HEK293 (cell line): ENCODE results near the gene RHOT2.

Experiments
- GLIS1 ChIP-seq: fragments of 450-650 bp; formaldehyde crosslinking; IDR thresholded peaks from 2 replicates; pipeline ENCODE4 v1.5.1; 2016; ENCODE audit warnings: missing biosample characterization, missing genetic modification characterization
- GLIS2 ChIP-seq: fragments of 450-650 bp; formaldehyde crosslinking; IDR thresholded peaks from 2 replicates; pipeline ENCODE4 v1.5.1; 2016; ENCODE audit warnings: missing biosample characterization, missing genetic modification characterization
- HOXA7 ChIP-seq: sonication (generic); formaldehyde crosslinking; IDR thresholded peaks from 2 replicates; pipeline ENCODE4 v1.8.1; 2022; ENCODE audit warnings: missing genetic modification reagents, borderline replicate concordance
- KLF10 ChIP-seq: fragments of 450-650 bp; IDR thresholded peaks from 2 replicates; pipeline ENCODE4 v1.5.1; 2018; ENCODE audit warnings: missing biosample characterization, mild to moderate bottlenecking, missing genetic modification characterization
- KLF8 ChIP-seq: fragments of 450-650 bp; formaldehyde crosslinking; IDR thresholded peaks from 2 replicates; pipeline ENCODE4 v1.5.1; 2016; ENCODE audit warnings: missing biosample characterization, missing genetic modification characterization
- REPIN1 ChIP-seq: fragments of 450-650 bp; formaldehyde crosslinking; IDR thresholded peaks from 2 replicates; pipeline ENCODE4 v1.5.1; 2017; ENCODE audit warnings: missing biosample characterization, missing genetic modification characterization, low read depth
- SP3 ChIP-seq: fragments of 450-650 bp; formaldehyde crosslinking; IDR thresholded peaks from 2 replicates; pipeline ENCODE4 v1.5.1; 2016; ENCODE audit warnings: missing biosample characterization, missing genetic modification characterization
- SP7 ChIP-seq: fragments of 450-650 bp; formaldehyde crosslinking; IDR thresholded peaks from 2 replicates; pipeline ENCODE4 v1.5.1; 2016; ENCODE audit warnings: missing biosample characterization, missing genetic modification characterization
- YY1 ChIP-seq: fragments of 450-650 bp; formaldehyde crosslinking; IDR thresholded peaks from 2 replicates; pipeline ENCODE4 v1.5.1; 2018; ENCODE audit warnings: missing biosample characterization, missing genetic modification characterization
- ZFHX2 ChIP-seq: fragments of 450-650 bp; formaldehyde crosslinking; conservative IDR thresholded peaks from 2 replicates; pipeline ENCODE4 v1.5.1; 2016; ENCODE audit warnings: missing biosample characterization, missing genetic modification characterization
- ZNF10 ChIP-seq: fragments of 450-650 bp; formaldehyde crosslinking; IDR thresholded peaks from 2 replicates; pipeline ENCODE4 v1.5.1; 2017; ENCODE audit warnings: missing biosample characterization, missing genetic modification characterization
- ZNF133 ChIP-seq: fragments of 450-650 bp; formaldehyde crosslinking; IDR thresholded peaks from 2 replicates; pipeline ENCODE4 v1.5.1; 2016; ENCODE audit warnings: missing biosample characterization, missing genetic modification characterization
- ZNF169 ChIP-seq: fragments of 450-650 bp; formaldehyde crosslinking; IDR thresholded peaks from 2 replicates; pipeline ENCODE4 v1.5.1; 2016; ENCODE audit warnings: missing biosample characterization, missing genetic modification characterization
- ZNF184 ChIP-seq: fragments of 450-650 bp; IDR thresholded peaks from 2 replicates; pipeline ENCODE4 v1.5.1; 2018; ENCODE audit warnings: missing biosample characterization, mild to moderate bottlenecking, missing genetic modification characterization
- ZNF24 ChIP-seq: fragments of 450-650 bp; formaldehyde crosslinking; IDR thresholded peaks from 2 replicates; pipeline ENCODE4 v1.5.1; 2016; ENCODE audit warnings: missing biosample characterization, missing genetic modification characterization
- ZNF302 ChIP-seq: fragments of 450-650 bp; formaldehyde crosslinking; IDR thresholded peaks from 2 replicates; pipeline ENCODE4 v1.5.1; 2016; ENCODE audit warnings: missing biosample characterization, missing genetic modification characterization, low read depth
- ZNF335 ChIP-seq: fragments of 450-650 bp; formaldehyde crosslinking; conservative IDR thresholded peaks from 2 replicates; pipeline ENCODE4 v1.5.1; 2016; ENCODE audit warnings: missing biosample characterization, missing genetic modification characterization
- ZNF394 ChIP-seq: fragments of 450-650 bp; formaldehyde crosslinking; IDR thresholded peaks from 2 replicates; pipeline ENCODE4 v1.5.1; 2016; ENCODE audit warnings: missing biosample characterization, missing genetic modification characterization, mild to moderate bottlenecking, moderate library complexity, borderline replicate concordance
- ZNF548 ChIP-seq: fragments of 450-650 bp; formaldehyde crosslinking; IDR thresholded peaks from 2 replicates; pipeline ENCODE4 v1.5.1; 2016; ENCODE audit warnings: missing biosample characterization, missing genetic modification characterization
- ZNF585B ChIP-seq: fragments of 450-650 bp; formaldehyde crosslinking; IDR thresholded peaks from 2 replicates; pipeline ENCODE4 v1.5.1; 2016; ENCODE audit warnings: missing biosample characterization, missing genetic modification characterization
- ZNF623 ChIP-seq: fragments of 450-650 bp; formaldehyde crosslinking; IDR thresholded peaks from 2 replicates; pipeline ENCODE4 v1.5.1; 2016; ENCODE audit warnings: missing biosample characterization, missing genetic modification characterization
- ZNF654 ChIP-seq: fragments of 450-650 bp; formaldehyde crosslinking; IDR thresholded peaks from 2 replicates; pipeline ENCODE4 v1.5.1; 2016; ENCODE audit warnings: low read depth, missing biosample characterization, missing genetic modification characterization
- ZNF76 ChIP-seq: fragments of 450-650 bp; formaldehyde crosslinking; IDR thresholded peaks from 2 replicates; pipeline ENCODE4; 2016; ENCODE audit warnings: low read depth, missing biosample characterization, missing genetic modification characterization, borderline replicate concordance
- ZNF777 ChIP-seq: fragments of 450-650 bp; formaldehyde crosslinking; IDR thresholded peaks from 2 replicates; pipeline ENCODE4 v1.5.1; 2017; ENCODE audit warnings: missing biosample characterization, missing genetic modification characterization, borderline replicate concordance
- ZNF791 ChIP-seq: fragments of 450-650 bp; formaldehyde crosslinking; IDR thresholded peaks from 2 replicates; pipeline ENCODE4 v1.5.1; 2016; ENCODE audit warnings: missing biosample characterization, missing genetic modification characterization
- TF ChIP-seq, protein P1 (sequence below): fragments of 450-650 bp; formaldehyde crosslinking; IDR thresholded peaks from 2 replicates; pipeline ENCODE4 v1.5.1; 2016; ENCODE audit warnings: missing biosample characterization, missing genetic modification characterization
- TF ChIP-seq, protein P2 (sequence below): IDR thresholded peaks from 2 replicates; pipeline ENCODE4 v1.6.1; 2011; ENCODE audit warnings: mild to moderate bottlenecking, low read depth, low read length, borderline replicate concordance
- TF ChIP-seq, protein P3 (sequence below): fragments of 450-650 bp; formaldehyde crosslinking; IDR thresholded peaks from 2 replicates; pipeline ENCODE4 v1.5.1; 2016; ENCODE audit warnings: missing biosample characterization, missing genetic modification characterization
- TF ChIP-seq, protein P4 (sequence below): fragments of 450-650 bp; formaldehyde crosslinking; conservative IDR thresholded peaks from 2 replicates; pipeline ENCODE4 v1.5.1; 2016; ENCODE audit warnings: low read depth, missing biosample characterization, missing genetic modification characterization

RHOT2 gene

DNA sequence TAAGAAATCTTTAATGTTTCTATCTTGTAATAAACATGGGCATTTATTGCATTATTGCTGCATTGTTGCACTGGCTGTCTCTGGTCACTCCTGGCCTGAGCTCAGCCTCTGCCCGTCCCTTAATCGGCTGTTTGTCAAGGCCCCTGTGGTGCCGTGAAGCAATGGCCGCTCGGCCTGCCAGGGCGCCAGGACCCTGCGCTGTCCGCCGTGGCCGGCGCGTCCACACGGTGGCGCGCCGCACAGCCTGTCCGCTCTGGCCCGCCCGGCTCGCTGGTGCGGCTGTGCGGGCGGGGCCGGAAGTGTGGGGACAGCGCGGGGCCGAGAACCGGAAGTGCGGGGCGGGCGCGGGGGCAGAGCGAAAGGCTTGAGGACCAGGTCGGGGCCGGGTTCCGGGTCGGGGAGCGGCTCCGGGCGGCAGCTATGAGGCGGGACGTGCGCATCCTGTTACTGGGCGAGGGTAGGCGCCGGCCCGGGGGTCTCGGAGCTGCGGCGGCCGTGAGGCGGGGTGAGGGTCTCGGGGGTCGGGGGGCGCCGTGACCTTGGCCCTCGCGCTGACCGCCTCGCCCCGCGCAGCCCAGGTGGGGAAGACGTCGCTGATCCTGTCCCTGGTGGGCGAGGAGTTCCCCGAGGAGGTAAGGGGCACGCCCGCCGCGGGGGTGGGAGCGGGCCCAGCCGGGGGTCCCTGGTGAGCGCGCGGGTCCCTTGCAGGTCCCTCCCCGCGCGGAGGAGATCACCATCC is at the start of gene RHOT2 (continued):
- TF ChIP-seq, protein P1, sequence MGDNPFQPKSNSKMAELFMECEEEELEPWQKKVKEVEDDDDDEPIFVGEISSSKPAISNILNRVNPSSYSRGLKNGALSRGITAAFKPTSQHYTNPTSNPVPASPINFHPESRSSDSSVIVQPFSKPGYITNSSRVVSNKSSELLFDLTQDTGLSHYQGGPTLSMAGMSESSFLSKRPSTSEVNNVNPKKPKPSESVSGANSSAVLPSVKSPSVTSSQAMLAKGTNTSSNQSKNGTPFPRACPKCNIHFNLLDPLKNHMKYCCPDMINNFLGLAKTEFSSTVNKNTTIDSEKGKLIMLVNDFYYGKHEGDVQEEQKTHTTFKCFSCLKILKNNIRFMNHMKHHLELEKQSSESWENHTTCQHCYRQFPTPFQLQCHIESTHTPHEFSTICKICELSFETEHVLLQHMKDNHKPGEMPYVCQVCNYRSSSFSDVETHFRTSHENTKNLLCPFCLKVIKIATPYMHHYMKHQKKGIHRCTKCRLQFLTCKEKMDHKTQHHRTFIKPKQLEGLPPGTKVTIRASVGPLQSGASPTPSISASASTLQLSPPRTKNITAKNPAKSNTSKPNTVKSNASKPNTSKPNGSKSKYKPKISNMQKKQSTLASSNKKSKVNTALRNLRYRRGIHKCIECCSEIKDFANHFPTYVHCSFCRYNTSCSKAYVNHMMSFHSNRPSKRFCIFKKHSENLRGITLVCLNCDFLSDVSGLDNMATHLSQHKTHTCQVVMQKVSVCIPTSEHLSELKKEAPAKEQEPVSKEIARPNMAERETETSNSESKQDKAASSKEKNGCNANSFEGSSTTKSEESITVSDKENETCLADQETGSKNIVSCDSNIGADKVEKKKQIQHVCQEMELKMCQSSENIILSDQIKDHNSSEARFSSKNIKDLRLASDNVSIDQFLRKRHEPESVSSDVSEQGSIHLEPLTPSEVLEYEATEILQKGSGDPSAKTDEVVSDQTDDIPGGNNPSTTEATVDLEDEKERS (tag by site-specific recombination) = no peak
- TF ChIP-seq ZNF335 (tag by site-specific recombination) = peak; percentile 86
- TF ChIP-seq, protein P2, sequence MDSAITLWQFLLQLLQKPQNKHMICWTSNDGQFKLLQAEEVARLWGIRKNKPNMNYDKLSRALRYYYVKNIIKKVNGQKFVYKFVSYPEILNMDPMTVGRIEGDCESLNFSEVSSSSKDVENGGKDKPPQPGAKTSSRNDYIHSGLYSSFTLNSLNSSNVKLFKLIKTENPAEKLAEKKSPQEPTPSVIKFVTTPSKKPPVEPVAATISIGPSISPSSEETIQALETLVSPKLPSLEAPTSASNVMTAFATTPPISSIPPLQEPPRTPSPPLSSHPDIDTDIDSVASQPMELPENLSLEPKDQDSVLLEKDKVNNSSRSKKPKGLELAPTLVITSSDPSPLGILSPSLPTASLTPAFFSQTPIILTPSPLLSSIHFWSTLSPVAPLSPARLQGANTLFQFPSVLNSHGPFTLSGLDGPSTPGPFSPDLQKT = peak; percentile 31; the same call in 1 of the 2 replicates
- 0 out of 2 replicates have a peak, but pooled peaks have one; percentile 39 for TF ChIP-seq GLIS1
- TF ChIP-seq HOXA7 (CRISPR knock-in tag) = no peak
- TF ChIP-seq ZNF76 (tag by site-specific recombination) = 0 out of 2 replicates have a peak, but pooled peaks have one; percentile 28
- TF ChIP-seq ZNF791 (tag by site-specific recombination) = no peak
- TF ChIP-seq ZNF623 (tag by site-specific recombination) = no peak
- TF ChIP-seq YY1 (tag by site-specific recombination) = peak; percentile 91
- TF ChIP-seq ZNF585B = no peak
- TF ChIP-seq ZNF184 (tag by site-specific recombination) = peak; percentile 86; the same call in 1 of the 2 replicates
- peak; percentile 66; the same call in 1 of the 2 replicates for TF ChIP-seq GLIS2 (tag by site-specific recombination)
- TF ChIP-seq, protein P3, sequence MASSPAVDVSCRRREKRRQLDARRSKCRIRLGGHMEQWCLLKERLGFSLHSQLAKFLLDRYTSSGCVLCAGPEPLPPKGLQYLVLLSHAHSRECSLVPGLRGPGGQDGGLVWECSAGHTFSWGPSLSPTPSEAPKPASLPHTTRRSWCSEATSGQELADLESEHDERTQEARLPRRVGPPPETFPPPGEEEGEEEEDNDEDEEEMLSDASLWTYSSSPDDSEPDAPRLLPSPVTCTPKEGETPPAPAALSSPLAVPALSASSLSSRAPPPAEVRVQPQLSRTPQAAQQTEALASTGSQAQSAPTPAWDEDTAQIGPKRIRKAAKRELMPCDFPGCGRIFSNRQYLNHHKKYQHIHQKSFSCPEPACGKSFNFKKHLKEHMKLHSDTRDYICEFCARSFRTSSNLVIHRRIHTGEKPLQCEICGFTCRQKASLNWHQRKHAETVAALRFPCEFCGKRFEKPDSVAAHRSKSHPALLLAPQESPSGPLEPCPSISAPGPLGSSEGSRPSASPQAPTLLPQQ (tag by site-specific recombination) = peak; percentile 42; the same call in 1 of the 2 replicates
- TF ChIP-seq ZNF302 (tag by site-specific recombination) = no peak
- TF ChIP-seq KLF8 (tag by site-specific recombination) = peak; percentile 36; the same call in 1 of the 2 replicates
- TF ChIP-seq ZNF10 (tag by site-specific recombination) = 0 out of 2 replicates have a peak, but pooled peaks have one; percentile 8
- no peak for TF ChIP-seq ZNF133 (tag by site-specific recombination)
- no peak for TF ChIP-seq ZNF394 (tag by site-specific recombination)
- 0 out of 2 replicates have a peak, but pooled peaks have one; percentile 26 for TF ChIP-seq SP7 (tag by site-specific recombination)
- TF ChIP-seq ZNF777 (tag by site-specific recombination) = no peak
- TF ChIP-seq REPIN1 (tag by site-specific recombination) = no peak
- no peak for TF ChIP-seq ZNF169
- TF ChIP-seq ZNF654 (tag by site-specific recombination) = no peak
- peak; percentile 45; the same call in 1 of the 2 replicates for TF ChIP-seq SP3 (tag by site-specific recombination)
- peak; percentile 75 for TF ChIP-seq ZFHX2 (tag by site-specific recombination)
- no peak for TF ChIP-seq ZNF24 (tag by site-specific recombination)
- TF ChIP-seq, protein P4, sequence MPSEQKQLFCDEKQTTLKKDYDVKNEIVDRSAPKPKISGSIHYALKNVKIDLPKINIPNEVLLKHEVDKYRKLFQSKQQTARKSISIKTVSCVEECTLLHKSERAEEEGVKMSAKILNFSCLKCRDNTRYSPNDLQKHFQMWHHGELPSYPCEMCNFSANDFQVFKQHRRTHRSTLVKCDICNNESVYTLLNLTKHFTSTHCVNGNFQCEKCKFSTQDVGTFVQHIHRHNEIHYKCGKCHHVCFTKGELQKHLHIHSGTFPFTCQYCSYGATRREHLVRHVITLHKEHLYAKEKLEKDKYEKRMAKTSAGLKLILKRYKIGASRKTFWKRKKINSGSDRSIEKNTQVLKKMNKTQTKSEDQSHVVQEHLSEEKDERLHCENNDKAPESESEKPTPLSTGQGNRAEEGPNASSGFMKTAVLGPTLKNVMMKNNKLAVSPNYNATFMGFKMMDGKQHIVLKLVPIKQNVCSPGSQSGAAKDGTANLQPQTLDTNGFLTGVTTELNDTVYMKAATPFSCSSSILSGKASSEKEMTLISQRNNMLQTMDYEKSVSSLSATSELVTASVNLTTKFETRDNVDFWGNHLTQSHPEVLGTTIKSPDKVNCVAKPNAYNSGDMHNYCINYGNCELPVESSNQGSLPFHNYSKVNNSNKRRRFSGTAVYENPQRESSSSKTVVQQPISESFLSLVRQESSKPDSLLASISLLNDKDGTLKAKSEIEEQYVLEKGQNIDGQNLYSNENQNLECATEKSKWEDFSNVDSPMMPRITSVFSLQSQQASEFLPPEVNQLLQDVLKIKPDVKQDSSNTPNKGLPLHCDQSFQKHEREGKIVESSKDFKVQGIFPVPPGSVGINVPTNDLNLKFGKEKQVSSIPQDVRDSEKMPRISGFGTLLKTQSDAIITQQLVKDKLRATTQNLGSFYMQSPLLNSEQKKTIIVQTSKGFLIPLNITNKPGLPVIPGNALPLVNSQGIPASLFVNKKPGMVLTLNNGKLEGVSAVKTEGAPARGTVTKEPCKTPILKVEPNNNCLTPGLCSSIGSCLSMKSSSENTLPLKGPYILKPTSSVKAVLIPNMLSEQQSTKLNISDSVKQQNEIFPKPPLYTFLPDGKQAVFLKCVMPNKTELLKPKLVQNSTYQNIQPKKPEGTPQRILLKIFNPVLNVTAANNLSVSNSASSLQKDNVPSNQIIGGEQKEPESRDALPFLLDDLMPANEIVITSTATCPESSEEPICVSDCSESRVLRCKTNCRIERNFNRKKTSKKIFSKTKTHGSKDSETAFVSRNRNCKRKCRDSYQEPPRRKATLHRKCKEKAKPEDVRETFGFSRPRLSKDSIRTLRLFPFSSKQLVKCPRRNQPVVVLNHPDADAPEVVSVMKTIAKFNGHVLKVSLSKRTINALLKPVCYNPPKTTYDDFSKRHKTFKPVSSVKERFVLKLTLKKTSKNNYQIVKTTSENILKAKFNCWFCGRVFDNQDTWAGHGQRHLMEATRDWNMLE (tag by site-specific recombination) = 0 out of 2 replicates have a peak, but pooled peaks have one; percentile 22
- TF ChIP-seq ZNF548 (tag by site-specific recombination) = no peak
- peak; percentile 79 for TF ChIP-seq KLF10
